PC-9 (cell line): ENCODE data around the gene SLC2A8.

Experiments used
- CTCF ChIP-seq: fragments of 200-600 bp; sonication (generic); conservative IDR thresholded peaks from 2 replicates; pipeline ENCODE4 v1.6.1; 2017; ENCODE audit warnings: mixed run types, antibody characterized with exemption, mild to moderate bottlenecking, moderate library complexity
- EZH2 ChIP-seq: fragments of 200-600 bp; sonication (generic); IDR thresholded peaks from 2 replicates; pipeline ENCODE4 v1.8.0; 2017; ENCODE audit warnings: antibody characterized with exemption, low read depth

GRCh38 chr9:127397646-127398274 lies 791 bp downstream of the SLC2A8 start:
- peak; percentile 61 for TF ChIP-seq CTCF
- TF ChIP-seq EZH2: no peak
